ENCODE results near the gene IPO9.

The IPO9 gene

DNA sequence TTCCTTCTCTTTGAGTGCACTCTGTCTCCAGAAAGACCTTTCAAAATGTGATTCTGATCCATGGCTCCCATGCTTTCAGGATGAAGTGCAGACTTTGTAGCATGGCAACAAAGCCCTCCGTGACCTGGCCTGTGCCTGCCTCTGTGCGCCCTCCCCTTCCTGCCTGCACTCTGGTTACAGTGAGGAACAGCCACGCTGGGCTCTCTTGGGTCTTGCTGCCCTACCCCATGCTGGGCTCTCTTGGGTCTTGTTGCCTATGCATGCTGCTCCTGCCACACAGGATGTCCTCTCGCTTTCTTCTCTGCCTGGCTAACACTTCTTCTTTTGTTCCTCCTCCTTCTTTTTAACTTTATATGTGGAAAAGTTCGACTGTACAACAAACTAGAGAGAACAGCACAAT is 89.4 kb downstream of the IPO9 start:
- H3K27me3 ChIP-seq (ENCODE audit: low read depth), result no peaks in the 10 kb centered on the region; the same call in 1 of the 2 replicates
- no peaks in the 10 kb centered on the region for H3K36me3 ChIP-seq (replicated peaks)
- no peak for DNase-seq (ENCODE audit: low spot score in 2 of 2)
- in situ Hi-C loops (cut with MboI; ENCODE audit: low sequenced_read_pairs), result no loop called here
- no peak overlapping the region for H3K4me3 ChIP-seq
- H3K9me3 ChIP-seq, result no peaks in the 10 kb centered on the region
- H3K4me1 ChIP-seq, result no peaks in the 10 kb centered on the region

DNA sequence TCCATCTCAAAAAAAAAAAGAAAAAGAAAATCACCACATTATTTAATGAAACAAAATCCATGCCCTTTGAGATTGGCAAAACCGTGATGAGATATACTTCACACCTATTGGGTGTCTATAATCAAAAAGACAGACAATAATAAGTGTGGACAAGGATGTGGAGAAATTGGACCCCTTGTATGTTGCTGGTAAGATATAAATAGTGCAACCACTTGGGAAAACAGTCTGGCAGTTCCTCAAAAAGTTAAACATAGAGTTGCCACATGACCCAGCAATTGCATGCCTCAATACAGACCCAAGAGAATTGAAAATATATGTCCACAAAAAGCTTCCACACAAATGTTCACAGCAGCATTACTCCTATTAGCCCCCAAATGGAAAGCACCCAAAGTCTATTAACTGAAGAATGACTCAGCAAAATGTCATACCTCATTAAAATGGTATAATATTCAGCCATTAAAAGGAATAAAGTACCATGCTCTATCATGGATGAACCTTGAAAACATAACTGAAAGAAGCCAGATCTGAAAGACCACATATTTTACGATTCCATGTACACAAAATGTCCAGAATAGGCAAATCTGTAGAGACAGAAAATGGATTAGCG is 93.1 kb downstream of the IPO9 start:
- DNase-seq (ENCODE audit: low spot score in 2 of 2), result no peak
- Histone ChIP-seq H3K9me3 (no peaks in the 10 kb centered on the region), H3K27me3 (ENCODE audit: low read depth) (no peaks in the 10 kb centered on the region), H3K4me1 (no peaks in the 10 kb centered on the region), H3K4me3 (no peak overlapping the region), H3K36me3 (replicated peaks) (no peaks in the 10 kb centered on the region)
- in situ Hi-C loops (cut with MboI; ENCODE audit: low sequenced_read_pairs), result no loop called here

DNA sequence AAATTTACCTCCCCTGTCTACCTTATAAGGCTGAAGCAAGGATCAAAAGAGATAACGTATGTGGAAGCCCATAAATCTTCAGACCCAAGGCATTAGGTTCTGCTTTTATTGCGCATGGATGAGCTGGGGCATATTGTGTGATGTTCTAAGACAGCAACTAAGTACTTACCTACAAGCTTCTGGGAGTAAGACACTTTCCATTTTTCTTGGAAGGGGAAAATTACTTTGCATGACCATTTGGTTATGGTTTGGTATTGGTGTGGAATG is 96.3 kb downstream of the IPO9 start:
- Histone ChIP-seq H3K4me1 (no peaks in the 10 kb centered on the region), H3K36me3 (replicated peaks) (no peaks in the 10 kb centered on the region), H3K9me3 (no peaks in the 10 kb centered on the region), H3K4me3 (no peak overlapping the region), H3K27me3 (ENCODE audit: low read depth) (0 out of 2 replicates have a peak, but pooled peaks cover 2% of the 10 kb centered on the region)
- in situ Hi-C loops (cut with MboI; ENCODE audit: low sequenced_read_pairs), result no loop called here
- no peak for DNase-seq (ENCODE audit: low spot score in 2 of 2)

DNA sequence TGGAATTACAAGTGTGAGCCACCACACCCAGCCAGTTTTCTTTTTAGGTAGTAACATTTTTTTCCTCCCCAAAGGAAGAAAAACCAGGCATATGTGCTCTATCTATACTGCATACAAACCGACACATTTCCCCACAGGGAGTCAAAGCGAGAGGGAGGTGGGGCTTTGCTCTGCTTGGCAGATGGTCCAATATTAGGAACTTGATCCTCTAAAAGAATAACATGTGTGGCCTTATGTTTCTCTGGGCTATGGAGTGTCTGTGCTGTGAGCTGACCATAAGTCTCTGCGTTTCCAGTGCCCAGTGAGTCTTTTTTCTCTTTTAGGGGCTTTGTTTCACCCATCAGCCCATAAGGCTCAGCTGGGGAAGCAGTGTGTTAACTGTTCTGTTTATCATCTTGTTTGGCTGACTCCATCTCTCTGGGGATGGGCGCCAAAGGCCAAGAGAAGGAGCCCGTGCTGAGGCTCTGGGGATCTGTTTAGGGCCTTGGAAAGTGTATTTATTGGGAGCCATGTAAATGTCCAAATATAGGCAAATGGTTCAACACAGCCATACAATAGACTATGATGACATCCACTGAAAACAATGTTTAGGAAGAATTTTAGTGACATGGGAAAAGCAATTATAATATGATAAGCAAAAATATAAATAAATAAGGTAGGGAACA is 97.2 kb downstream of the IPO9 start:
- Histone ChIP-seq H3K4me3 (no peak overlapping the region), H3K27me3 (ENCODE audit: low read depth) (0 out of 2 replicates have a peak, but pooled peaks cover 2% of the 10 kb centered on the region), H3K9me3 (no peaks in the 10 kb centered on the region), H3K4me1 (no peaks in the 10 kb centered on the region), H3K36me3 (replicated peaks) (no peaks in the 10 kb centered on the region)
- no peak for DNase-seq (ENCODE audit: low spot score in 2 of 2)
- in situ Hi-C loops (cut with MboI; ENCODE audit: low sequenced_read_pairs), result no loop called here

DNA sequence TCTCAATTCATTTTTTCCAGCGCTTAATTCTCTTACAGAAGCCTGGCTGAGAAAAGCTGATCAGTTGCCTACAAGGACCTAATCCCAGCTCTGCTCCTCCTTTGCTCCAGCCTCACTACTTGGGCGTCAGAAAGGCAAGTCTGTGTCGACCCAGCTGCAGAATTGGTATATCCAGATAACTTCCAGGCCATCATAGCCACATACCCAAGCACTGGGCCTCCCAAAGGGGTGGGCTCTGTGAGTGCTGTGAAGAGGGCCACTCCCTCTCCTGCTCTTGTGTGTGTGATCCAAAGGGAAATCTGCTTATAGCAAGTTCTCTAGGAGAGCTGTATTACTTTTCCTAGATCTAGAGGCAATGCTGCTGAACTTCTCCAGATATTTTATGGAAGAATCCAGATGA is 99.3 kb downstream of the IPO9 start:
- no peak for DNase-seq (ENCODE audit: low spot score in 2 of 2)
- Histone ChIP-seq H3K9me3 (no peaks in the 10 kb centered on the region), H3K4me3 (no peak overlapping the region), H3K36me3 (replicated peaks) (no peaks in the 10 kb centered on the region), H3K4me1 (no peaks in the 10 kb centered on the region), H3K27me3 (ENCODE audit: low read depth) (0 out of 2 replicates have a peak, but pooled peaks cover 2% of the 10 kb centered on the region)
- in situ Hi-C loops (cut with MboI; ENCODE audit: low sequenced_read_pairs), result no loop called here

DNA sequence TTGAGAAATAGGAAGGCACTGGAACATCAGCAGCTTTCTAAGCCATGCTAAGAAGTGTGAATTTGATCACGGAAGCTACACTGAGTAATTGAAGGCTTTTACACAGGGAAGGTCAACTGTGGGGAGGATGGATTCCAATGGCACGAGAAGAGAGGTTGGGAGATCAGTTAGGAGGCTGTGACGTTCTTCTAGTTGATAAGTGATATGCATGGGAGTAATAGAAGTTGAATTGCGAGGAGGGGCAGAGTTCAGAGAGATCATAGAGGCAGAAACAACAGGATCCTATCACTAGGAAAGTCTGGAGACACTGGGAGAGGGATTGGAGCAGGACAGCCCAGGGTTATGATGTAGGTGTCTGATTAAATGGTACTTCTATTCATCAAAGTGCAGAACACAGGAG is 101.2 kb downstream of the IPO9 start:
- no peaks in the 10 kb centered on the region for H3K36me3 ChIP-seq (replicated peaks)
- in situ Hi-C loops (cut with MboI; ENCODE audit: low sequenced_read_pairs), result no loop called here

DNA sequence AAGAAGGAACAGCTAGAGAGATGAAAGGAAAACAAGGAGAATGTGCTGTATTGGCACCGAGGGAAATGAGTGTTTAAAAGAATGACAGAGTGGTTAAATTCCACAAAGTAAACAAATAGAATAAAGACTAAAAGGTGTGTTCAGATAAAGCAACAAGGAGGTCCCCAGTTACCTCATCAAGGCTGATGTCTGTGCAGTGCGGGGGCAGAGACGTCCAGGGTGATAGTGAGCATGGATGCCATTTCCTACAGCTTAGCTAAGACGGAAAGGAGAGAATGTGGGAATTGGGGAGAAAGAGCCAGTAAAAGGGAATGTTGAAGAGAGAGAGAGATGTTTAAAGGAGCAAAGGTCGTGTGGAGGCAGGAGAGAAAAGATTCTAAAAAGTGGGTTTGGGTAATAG is 101.8 kb downstream of the IPO9 start:
- Histone ChIP-seq H3K4me3 (no peak overlapping the region), H3K27me3 (ENCODE audit: low read depth) (0 out of 2 replicates have a peak, but pooled peaks cover 4% of the 10 kb centered on the region), H3K4me1 (no peaks in the 10 kb centered on the region), H3K36me3 (replicated peaks) (no peaks in the 10 kb centered on the region), H3K9me3 (no peaks in the 10 kb centered on the region)
- DNase-seq (ENCODE audit: low spot score in 2 of 2), result no peak
- in situ Hi-C loops (cut with MboI; ENCODE audit: low sequenced_read_pairs), result no loop called here

More for the DNA sequence above, 101.2 kb downstream of the IPO9 start:
- DNase-seq (ENCODE audit: low spot score in 2 of 2), result no peak
- H3K9me3 ChIP-seq, result no peaks in the 10 kb centered on the region
- H3K4me1 ChIP-seq, result no peaks in the 10 kb centered on the region
- no peak overlapping the region for H3K4me3 ChIP-seq
- H3K27me3 ChIP-seq (ENCODE audit: low read depth), result 0 out of 2 replicates have a peak, but pooled peaks cover 4% of the 10 kb centered on the region
